ENCODE data around the gene LSM14A. TPM values are rescaled to one million over a fixed set of nuclear protein-coding genes. Genes with fewer than 3 reads are reported as not detected.
"Not testable (repeated sequence)": the region's sequence is repeated elsewhere in the genome, so short reads cannot be mapped to it uniquely, and the experiment has no call there.

LSM14A gene
- total RNA-seq, 1 donor from 2014 or later: 74.8 TPM

DNA sequence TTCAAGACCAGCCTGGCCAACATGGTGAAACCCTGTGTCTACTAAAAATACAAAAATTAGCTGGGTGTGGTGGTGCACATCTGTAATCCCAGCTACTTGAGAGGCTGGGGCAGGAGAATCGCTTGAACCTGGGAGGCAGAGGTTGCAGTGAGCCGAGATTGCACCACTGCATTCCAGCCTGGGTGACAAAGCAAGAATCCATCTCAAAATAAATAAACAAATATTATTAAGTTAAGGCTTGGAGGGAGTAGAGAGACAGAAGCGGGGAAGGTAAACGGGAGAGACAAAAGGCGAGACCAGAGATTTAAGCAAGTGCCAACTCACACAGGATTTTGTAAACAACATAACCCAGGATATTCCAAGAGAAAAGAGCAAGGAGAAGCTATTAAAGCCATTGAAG lies 12.8 kb upstream of the LSM14A start:
- ATAC-seq: not testable (repeated sequence)

DNA sequence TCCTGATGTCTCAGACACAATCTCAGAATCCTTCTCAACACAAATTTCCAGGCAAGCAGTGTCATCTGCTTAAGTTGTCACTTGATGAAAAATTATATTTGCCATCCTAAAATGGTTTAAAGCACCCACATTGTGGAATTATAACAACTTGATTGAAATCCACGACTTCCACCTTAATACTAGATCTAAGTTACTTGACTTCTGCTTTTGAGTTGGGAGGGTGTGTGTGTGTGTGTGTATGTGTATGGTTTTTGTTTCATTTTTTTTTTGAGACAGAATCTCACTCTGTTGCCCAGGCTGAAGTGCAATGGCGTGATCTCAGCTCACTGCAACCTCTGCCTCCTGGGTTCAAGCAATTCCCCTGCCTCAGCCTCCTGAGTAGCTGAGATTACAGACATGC lies 10.4 kb upstream of the LSM14A start:
- not testable (repeated sequence) for ATAC-seq

DNA sequence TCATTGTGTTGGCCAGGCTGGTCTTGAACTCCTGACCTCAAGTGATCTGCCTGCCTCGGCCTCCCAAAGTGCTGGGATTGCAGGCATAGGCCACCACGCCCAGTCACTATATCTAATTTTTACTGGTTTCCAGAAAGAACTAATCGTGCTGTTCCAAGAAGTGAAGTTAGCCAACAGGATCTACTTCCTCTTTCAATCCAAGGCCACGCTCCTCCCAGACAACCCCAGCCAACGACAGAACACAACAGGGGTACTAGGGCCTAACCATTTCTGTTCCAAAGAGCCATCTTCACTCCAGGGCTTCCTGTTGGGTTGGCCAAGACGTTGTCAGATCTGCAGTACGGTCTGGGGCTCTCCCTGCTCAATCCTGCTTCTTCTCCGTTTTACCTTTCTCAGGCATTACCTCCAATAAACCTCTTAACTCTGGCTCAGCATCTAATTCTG lies 7.0 kb upstream of the LSM14A start:
- no peak for ATAC-seq

- ATAC-seq: not testable (repeated sequence)
Observed at GRCh38 chr19:34169475-34170199, 2.7 kb upstream of the LSM14A start.

DNA sequence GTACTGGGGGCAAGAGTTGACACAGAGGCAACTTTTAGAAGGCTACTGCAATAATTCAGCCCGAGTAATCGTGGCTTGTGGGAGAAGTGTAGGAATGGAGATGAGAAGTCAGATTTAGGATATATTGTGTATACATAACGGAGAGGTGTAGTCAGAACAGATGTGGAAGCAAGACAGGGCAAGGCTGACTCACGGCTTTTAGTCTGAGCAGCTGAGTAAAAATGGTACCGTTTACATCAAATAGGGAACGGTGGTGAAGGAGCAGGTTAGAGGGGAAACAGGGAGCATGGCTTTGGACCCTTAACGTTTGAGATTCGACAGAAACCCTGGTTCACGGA lies 796 bp upstream of the LSM14A start:
- peak; percentile 19 for ATAC-seq

- peak; percentile 49 for ATAC-seq
Observed at GRCh38 chr19:34172661-34173192, 423 bp downstream of the LSM14A start.

- peak; percentile 53 for ATAC-seq
Observed at GRCh38 chr19:34173193-34173956, 1.1 kb downstream of the LSM14A start.

- ATAC-seq: not testable (repeated sequence)
Observed at GRCh38 chr19:34175173-34175572, 2.9 kb downstream of the LSM14A start.

DNA sequence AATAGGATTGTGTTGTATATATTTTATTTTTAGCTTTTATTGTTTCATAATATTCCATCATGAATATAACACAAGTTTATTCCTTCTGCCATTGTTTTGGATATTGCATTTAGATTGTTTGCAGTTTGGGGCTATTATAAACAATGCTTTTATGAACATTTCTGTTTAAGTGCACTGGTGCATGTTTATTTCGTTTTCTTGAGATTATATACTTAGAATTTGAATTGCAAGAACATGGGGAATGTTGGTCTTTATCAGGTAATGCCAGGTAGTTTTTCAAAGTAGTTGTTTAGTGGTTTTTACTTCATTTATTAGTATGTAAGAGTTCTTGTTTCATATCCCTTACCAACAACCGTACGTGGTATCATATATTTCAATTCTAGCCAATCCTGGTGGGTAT lies 4.3 kb downstream of the LSM14A start:
- ATAC-seq: no peak

GRCh38 chr19:34178274-34178610 lies 5.9 kb downstream of the LSM14A start:
- no peak for ATAC-seq

GRCh38 chr19:34179066-34179465 lies 6.8 kb downstream of the LSM14A start:
- no peak for ATAC-seq

GRCh38 chr19:34180273-34180672 lies 8.0 kb downstream of the LSM14A start:
- ATAC-seq: no peak

DNA sequence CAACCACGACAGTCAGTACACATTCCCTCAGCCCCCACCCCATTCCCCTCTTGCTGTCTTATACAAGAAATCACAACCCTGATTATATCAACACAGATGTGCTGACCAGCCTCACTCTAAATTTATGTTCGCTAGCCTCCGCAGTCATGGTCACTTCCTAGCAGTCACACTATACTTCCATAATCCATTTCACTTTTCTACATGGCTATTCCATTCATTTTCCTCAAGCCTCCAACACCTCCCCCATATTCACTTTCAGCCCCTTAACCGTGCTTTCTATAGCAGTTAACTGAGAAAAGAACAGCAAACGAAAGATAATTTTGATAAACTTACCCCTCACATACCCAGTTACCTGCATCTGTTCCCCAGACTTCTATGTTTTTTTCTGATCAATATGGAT lies 8.4 kb downstream of the LSM14A start:
- no peak for ATAC-seq

DNA sequence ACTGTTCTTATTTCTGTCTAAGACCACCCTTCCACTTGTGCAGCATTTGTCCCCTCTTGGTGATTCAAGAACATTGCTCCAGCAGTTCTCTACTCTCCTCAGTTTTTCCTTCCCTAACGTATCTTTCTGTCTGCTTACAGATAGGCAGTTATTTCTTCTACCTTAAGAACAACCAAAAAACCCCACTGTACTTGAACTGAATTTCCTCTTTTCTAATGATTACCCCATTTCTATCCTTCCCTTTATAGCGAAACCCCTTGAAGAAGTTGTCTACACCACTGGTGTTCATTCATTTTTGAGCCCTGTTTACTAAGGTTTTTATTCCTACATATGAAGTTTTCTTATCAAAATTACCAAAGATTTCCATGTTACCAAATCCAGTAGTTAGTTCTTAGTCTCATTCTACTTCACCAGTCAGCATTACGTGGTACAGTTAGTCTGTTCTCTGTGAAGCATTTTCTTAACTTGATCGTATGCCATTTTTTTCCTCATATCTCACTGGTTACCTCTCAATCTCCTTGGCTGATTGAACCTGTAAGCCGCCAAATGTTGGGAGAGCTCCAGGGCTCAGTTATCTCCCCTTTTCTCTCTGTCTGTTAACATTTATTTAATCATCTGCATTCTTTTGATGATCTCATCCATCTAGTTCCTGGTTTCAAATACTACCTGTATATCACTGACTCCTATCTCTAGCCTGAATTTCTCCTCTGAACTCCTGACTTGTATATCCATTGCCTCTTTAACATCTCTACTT lies 9.0 kb downstream of the LSM14A start:
- no peak for ATAC-seq

DNA sequence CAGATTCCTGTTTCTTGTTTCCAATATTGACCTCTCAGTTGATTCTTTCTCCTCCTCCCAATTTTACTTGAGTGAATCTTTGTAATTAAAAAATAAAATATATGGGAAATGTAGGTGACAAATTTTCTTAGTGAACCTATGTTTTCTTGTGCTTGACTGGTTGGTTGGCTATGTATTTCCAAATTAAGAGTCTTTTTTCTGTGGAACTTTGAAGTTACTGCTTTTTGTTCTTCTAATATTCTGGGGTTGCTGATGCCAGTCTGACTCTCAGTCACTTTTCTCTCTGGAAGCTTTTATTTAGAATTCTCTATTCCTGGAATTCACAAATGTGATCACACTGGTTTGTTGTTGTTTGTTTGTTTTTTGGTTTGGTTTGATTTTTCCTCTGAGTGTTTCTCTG lies 9.8 kb downstream of the LSM14A start:
- ATAC-seq: no peak

DNA sequence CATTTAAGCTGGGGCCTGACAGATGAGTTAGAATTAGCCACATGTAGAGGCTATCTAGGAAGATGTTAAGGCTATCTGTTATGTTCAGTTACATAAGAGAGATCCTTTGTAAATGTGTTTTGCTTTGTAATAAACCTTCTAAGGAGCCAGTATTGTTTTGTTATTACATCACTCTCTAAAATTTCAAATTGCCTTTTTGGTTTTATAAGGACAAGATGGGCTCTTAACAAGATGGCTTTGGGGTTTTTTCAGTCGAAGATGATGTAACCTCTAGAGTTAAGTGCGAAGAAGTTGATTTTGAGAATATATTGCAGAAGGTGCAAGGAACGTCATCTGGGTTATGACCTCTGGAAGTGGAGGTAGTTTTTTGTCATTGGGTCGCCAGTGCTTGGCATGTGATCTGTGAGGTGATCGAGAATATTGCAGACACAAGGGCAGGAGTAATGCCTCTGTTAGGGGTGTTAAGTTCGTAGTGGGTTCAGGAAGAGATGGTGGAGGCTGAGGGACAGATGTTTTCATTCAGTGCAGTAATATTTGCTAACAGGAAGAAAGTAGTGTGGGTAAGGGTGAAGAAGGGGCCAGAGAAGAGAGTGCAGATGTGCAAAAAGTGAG lies 12.7 kb downstream of the LSM14A start:
- no peak for ATAC-seq

DNA sequence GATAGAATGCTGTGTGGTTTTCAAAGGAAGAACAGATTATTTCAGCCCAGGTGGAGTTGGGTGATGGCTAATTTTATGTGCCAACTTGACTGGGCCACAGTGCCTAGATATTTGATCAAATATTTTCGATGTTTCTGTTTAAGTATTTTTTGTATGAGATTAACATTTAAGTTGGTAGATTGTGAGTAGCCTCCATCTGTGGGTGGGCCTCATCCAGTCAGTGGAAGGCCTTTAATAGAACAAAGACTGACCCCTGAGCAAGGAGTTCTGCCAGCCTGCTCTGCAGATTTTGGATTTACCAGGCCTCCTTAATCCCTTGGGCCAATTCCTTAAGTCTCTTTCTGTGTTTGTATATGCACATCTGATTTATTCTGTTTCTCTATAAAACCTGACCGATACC lies 13.9 kb downstream of the LSM14A start:
- no peak for ATAC-seq

DNA sequence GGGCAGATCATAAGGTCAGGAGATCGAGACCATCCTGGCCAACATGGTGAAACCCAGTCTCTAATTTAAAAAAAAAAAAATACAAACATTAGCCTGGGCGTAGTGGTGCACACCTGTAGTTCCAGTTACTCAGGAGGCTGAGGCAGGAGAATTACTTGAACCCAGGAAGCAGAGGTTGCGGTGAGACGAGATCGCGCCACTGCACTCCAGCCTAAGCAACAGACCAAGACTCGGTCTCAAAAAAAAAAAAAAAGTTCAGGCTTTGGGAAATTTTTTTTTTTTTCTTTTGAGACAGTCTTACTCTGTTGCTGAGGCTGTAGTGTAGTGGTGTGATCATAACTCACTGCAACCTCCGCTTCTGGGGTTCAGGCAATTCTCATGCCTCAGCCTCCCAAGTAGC lies 14.7 kb downstream of the LSM14A start:
- ATAC-seq: no peak

- ATAC-seq: no peak
Observed at GRCh38 chr19:34188408-34188807, 16.1 kb downstream of the LSM14A start.

DNA sequence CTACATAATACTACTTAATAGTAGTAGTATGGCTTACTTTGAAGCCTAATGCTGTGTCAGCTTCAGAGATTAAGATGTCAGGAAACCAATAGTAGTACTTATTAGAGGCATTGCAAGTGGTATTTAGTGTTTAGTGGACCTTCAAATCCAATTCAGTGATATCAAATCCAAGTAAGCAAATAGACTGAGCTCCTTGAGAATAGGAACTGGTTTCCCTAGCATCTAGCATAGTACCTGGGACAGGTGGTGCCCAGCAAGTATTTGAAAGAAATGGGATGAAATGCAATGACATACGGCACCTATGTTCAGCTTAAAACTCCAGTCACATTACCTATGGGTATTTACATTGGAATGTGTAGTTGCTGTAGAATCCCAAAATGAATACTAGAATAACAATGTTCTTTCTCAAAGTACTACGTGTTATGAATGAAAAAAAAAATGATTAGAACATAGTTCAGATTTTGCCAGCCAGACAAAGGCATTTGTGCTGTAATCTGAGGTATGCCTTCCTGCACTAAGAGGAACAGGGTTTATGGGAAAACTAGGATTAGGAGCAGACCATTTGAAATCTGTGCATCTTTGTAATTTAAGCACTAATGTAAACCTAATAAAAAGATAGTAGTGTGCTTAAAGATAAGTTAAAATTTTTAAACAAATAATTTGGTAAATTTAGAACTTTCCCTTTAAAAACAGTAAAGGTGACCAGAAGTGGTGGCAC lies 17.1 kb downstream of the LSM14A start:
- peak; percentile 48 for ATAC-seq

GRCh38 chr19:34189917-34190425 lies 17.7 kb downstream of the LSM14A start:
- ATAC-seq: no peak

All from esophagus mucosa (tissue), 1 donor.